H1 (cell line): ENCODE results near the gene GALNT13.

Experiments used
- EZH2 ChIP-seq: fragments of 200-600 bp; sonication (generic); IDR thresholded peaks from 2 replicates; pipeline ENCODE4 v1.7.1; 2012; ENCODE audit warnings: low read depth, mild to moderate bottlenecking, moderate library complexity, low read length, inconsistent platforms; ENCODE audit not compliant: severe bottlenecking
- GTF2F1 ChIP-seq: IDR thresholded peaks from 2 replicates; pipeline ENCODE4 v1.6.1; 2012; ENCODE audit warnings: low read depth, low read length, improper control_type of control experiment, borderline replicate concordance
- JUN ChIP-seq: IDR thresholded peaks from 2 replicates; pipeline ENCODE4 v1.6.1; 2011; ENCODE audit warnings: low read depth, mild to moderate bottlenecking, improper control_type of control experiment, low read length
- KDM4A ChIP-seq: IDR thresholded peaks from one replicate; pipeline ENCODE4 v1.7.1; 2012; ENCODE audit warnings: low read depth, mild to moderate bottlenecking, moderate library complexity, low read length, inconsistent platforms; ENCODE audit not compliant: severe bottlenecking
- MAFK ChIP-seq: IDR thresholded peaks from 2 replicates; pipeline ENCODE4 v1.6.1; 2012; ENCODE audit warnings: low read depth, mild to moderate bottlenecking, improper control_type of control experiment, low read length
- NANOG ChIP-seq: IDR thresholded peaks from 2 replicates; pipeline ENCODE4 v1.6.1; 2011; ENCODE audit warnings: low read length, low read depth, mild to moderate bottlenecking, inconsistent platforms; ENCODE audit not compliant: insufficient read depth, poor library complexity, severe bottlenecking
- PHF8 ChIP-seq: fragments of 200-600 bp; sonication (generic); conservative IDR thresholded peaks from 2 replicates; pipeline ENCODE4 v1.7.1; 2012; ENCODE audit warnings: low read depth, mild to moderate bottlenecking, inconsistent platforms, low read length, moderate library complexity
- POLR2A ChIP-seq, 2 experiments: IDR thresholded peaks; 1 replicate in 1 of 2; 2 replicates in 1 of 2; pipeline ENCODE4 v1.6.1; 2011; ENCODE audit warnings: low read depth in 2 of 2, low read length in 2 of 2, mild to moderate bottlenecking in 2 of 2; ENCODE audit errors: control extremely low read depth in 1 of 2
- POLR2AphosphoS5 ChIP-seq: IDR thresholded peaks from 2 replicates; pipeline ENCODE4 v1.6.1; 2011; ENCODE audit warnings: low read depth, low read length
- SAP30 ChIP-seq: fragments of 300-600 bp; sonication (generic); IDR thresholded peaks from 2 replicates; pipeline ENCODE4 v1.7.1; 2012; ENCODE audit warnings: low read length, moderate library complexity, mild to moderate bottlenecking, inconsistent platforms; ENCODE audit not compliant: insufficient read depth, insufficient replicate concordance
- SIN3A ChIP-seq, 2 experiments: IDR thresholded peaks in 1 of 2; conservative IDR thresholded peaks in 1 of 2; 2 replicates each; pipeline ENCODE4 v1.6.1; 2011 to 2012; ENCODE audit warnings: low read length in 2 of 2, improper control_type of control experiment in 1 of 2, low read depth in 1 of 2, mild to moderate bottlenecking in 1 of 2
- SIX5 ChIP-seq: IDR thresholded peaks from 2 replicates; pipeline ENCODE4 v1.6.1; 2011; ENCODE audit warnings: mild to moderate bottlenecking, low read depth, low read length
- TF ChIP-seq, protein P1 (sequence below), 3 experiments: IDR thresholded peaks; 1 replicate in 2 of 3; 2 replicates in 1 of 3; pipeline versions ENCODE4 v1.5.1 to v1.6.1; 2011; ENCODE audit warnings: low read length in 3 of 3, mild to moderate bottlenecking in 3 of 3, inconsistent platforms in 2 of 3, low read depth in 1 of 3, moderate library complexity in 1 of 3; ENCODE audit not compliant: insufficient read depth in 1 of 3; ENCODE audit errors: control extremely low read depth in 1 of 3
- TF ChIP-seq, protein P2 (sequence below): IDR thresholded peaks from 2 replicates; pipeline ENCODE4 v1.6.1; 2011; ENCODE audit warnings: low read length, improper control_type of control experiment

DNA sequence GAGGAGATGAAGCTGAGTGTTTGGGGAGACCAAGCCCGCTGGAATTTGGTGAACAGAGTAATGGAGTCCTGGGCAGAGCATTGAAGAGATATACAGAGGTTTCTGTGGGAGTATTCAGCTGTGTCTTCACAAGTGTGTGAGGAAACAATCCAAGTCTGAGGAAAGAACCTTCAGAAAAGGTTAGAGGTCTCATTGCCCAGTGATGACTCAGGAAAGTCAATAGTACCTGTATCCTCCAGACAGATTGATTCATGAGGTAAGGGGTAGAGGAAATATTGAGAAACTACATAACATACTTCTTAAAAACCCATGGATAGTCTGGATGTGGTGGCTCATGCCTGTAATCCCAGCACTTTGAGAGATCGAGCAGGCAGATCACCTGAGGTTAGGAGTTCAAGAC lies 392.3 kb downstream of the GALNT13 start:
- no peak for TF ChIP-seq KDM4A
- TF ChIP-seq, protein P1, sequence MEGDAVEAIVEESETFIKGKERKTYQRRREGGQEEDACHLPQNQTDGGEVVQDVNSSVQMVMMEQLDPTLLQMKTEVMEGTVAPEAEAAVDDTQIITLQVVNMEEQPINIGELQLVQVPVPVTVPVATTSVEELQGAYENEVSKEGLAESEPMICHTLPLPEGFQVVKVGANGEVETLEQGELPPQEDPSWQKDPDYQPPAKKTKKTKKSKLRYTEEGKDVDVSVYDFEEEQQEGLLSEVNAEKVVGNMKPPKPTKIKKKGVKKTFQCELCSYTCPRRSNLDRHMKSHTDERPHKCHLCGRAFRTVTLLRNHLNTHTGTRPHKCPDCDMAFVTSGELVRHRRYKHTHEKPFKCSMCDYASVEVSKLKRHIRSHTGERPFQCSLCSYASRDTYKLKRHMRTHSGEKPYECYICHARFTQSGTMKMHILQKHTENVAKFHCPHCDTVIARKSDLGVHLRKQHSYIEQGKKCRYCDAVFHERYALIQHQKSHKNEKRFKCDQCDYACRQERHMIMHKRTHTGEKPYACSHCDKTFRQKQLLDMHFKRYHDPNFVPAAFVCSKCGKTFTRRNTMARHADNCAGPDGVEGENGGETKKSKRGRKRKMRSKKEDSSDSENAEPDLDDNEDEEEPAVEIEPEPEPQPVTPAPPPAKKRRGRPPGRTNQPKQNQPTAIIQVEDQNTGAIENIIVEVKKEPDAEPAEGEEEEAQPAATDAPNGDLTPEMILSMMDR (IDR thresholded peaks at IDR 0.05; ENCODE audit: control extremely low read depth in 1 of 3, insufficient read depth in 1 of 3, low read depth in 1 of 3, low read length in 3 of 3): no peak
- TF ChIP-seq PHF8: no peak
- TF ChIP-seq POLR2AphosphoS5: no peak
- no peak for TF ChIP-seq JUN
- TF ChIP-seq, protein P2, sequence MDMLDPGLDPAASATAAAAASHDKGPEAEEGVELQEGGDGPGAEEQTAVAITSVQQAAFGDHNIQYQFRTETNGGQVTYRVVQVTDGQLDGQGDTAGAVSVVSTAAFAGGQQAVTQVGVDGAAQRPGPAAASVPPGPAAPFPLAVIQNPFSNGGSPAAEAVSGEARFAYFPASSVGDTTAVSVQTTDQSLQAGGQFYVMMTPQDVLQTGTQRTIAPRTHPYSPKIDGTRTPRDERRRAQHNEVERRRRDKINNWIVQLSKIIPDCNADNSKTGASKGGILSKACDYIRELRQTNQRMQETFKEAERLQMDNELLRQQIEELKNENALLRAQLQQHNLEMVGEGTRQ: no peak
- no peak for TF ChIP-seq EZH2
- TF ChIP-seq SIN3A (conservative IDR thresholded peaks at IDR 0.05 in 1 of 2, IDR thresholded peaks at IDR 0.05 in 1 of 2; ENCODE audit: low read depth in 1 of 2, low read length in 2 of 2): no peak
- TF ChIP-seq GTF2F1: no peak
- no peak for TF ChIP-seq MAFK
- no peak for TF ChIP-seq POLR2A (IDR thresholded peaks at IDR 0.05; ENCODE audit: control extremely low read depth in 1 of 2, low read depth in 2 of 2, low read length in 2 of 2)
- no peak for TF ChIP-seq SIX5
- no peak for TF ChIP-seq NANOG
- TF ChIP-seq SAP30: no peak
